Vagina (tissue), 2 donors: Measurements from ENCODE around the gene TNS1.

Source experiments
- CTCF ChIP-seq, 3 experiments: fragments of 450-650 bp in 2 of 3; fragments of 200-600 bp in 1 of 3; sonication (generic) in 1 of 3; IDR thresholded peaks; one replicate each; pipeline ENCODE4 v1.5.1; 2017 to 2019; ENCODE audit warnings: antibody characterized with exemption in 3 of 3, mild to moderate bottlenecking in 2 of 3, moderate library complexity in 2 of 3
- POLR2A ChIP-seq, 2 donors: fragments of 450-650 bp; IDR thresholded peaks; one replicate each; pipeline ENCODE4 v1.6.1; 2017; ENCODE audit warnings: antibody characterized with exemption in 2 of 2, mild to moderate bottlenecking in 2 of 2, moderate library complexity in 2 of 2
- POLR2AphosphoS5 ChIP-seq, 2 donors: sonication (generic); formaldehyde crosslinking; IDR thresholded peaks; one replicate each; pipeline ENCODE4 v1.9.0; 2017; ENCODE audit warnings: antibody characterized with exemption in 2 of 2, mild to moderate bottlenecking in 2 of 2, low read depth in 1 of 2; ENCODE audit not compliant: insufficient read depth in 1 of 2

GRCh38 chr2:217834744-217835513 is 167.9 kb downstream of the TNS1 start:
- TF ChIP-seq CTCF (IDR thresholded peaks at IDR 0.05) (no peak), POLR2A (IDR thresholded peaks at IDR 0.05) (no peak), POLR2AphosphoS5 (IDR thresholded peaks at IDR 0.05; ENCODE audit: insufficient read depth in 1 of 2, low read depth in 1 of 2) (no peak)
